HG03060 (cell line): ENCODE measurements around the gene JAG2.

Experiments used
- ATAC-seq: cut with Tn5 transposase; IDR thresholded peaks from one replicate; pipeline ENCODE4 v1.9.1; 2021; ENCODE audit warnings: low read depth, moderate number of reproducible peaks; ENCODE audit not compliant: unreplicated experiment

The JAG2 gene

GRCh38 chr14:105167303-105168092 is 1.1 kb downstream of the JAG2 start:
- no peak for ATAC-seq

- ATAC-seq, result no peak
These were observed 1.8 kb downstream of the JAG2 start for GRCh38 chr14:105166571-105167302.

GRCh38 chr14:105165761-105166485 is 2.7 kb downstream of the JAG2 start:
- no peak for ATAC-seq

GRCh38 chr14:105165134-105165704 is 3.4 kb downstream of the JAG2 start:
- ATAC-seq, result no peak

- ATAC-seq, result no peak
These were observed 5.4 kb downstream of the JAG2 start for GRCh38 chr14:105163040-105163742.

GRCh38 chr14:105162669-105162979 is 6.0 kb downstream of the JAG2 start:
- ATAC-seq, result no peak

- ATAC-seq, result no peak
These were observed 6.5 kb downstream of the JAG2 start for GRCh38 chr14:105161964-105162668.

GRCh38 chr14:105161309-105161708 is 7.3 kb downstream of the JAG2 start:
- no peak for ATAC-seq

GRCh38 chr14:105160776-105161175 is 7.8 kb downstream of the JAG2 start:
- ATAC-seq, result no peak

GRCh38 chr14:105159344-105159743 is 9.2 kb downstream of the JAG2 start:
- ATAC-seq, result no peak

- no peak for ATAC-seq
These were observed 9.8 kb downstream of the JAG2 start for GRCh38 chr14:105158794-105159193.

- ATAC-seq, result no peak
These were observed 10.7 kb downstream of the JAG2 start for GRCh38 chr14:105157872-105158271.

- no peak for ATAC-seq
These were observed 11.9 kb downstream of the JAG2 start for GRCh38 chr14:105156414-105157375.

GRCh38 chr14:105155681-105156413 is 12.7 kb downstream of the JAG2 start:
- ATAC-seq, result no peak

- no peak for ATAC-seq
These were observed 13.4 kb downstream of the JAG2 start for GRCh38 chr14:105155071-105155651.

- ATAC-seq, result no peak
These were observed 14.1 kb downstream of the JAG2 start for GRCh38 chr14:105154476-105154871.

- ATAC-seq, result no peak
These were observed 14.7 kb downstream of the JAG2 start for GRCh38 chr14:105153739-105154475.
